ENCODE data around the gene ZBTB5. TPM values are rescaled to one million over a fixed set of nuclear protein-coding genes. Genes with fewer than 3 reads are reported as not detected.
"Not testable (repeated sequence)": the region's sequence is repeated elsewhere in the genome, so short reads cannot be mapped to it uniquely, and the experiment has no call there.

The ZBTB5 gene
- total and polyA plus RNA-seq, 9 donors: 7.4 to 13.7 (median 11.8) TPM

GRCh38 chr9:37429441-37430285 is 35.6 kb downstream of the ZBTB5 start:
- Histone ChIP-seq H3K4me3 (no peak overlapping the region), H3K27ac (no peak overlapping the region), H3K9me3 (no peaks in the 10 kb centered on the region), H3K4me1 (ENCODE audit: insufficient read depth) (peaks cover 11% of the 10 kb centered on the region), H3K27me3 (no peaks in the 10 kb centered on the region), H3K36me3 (no peaks in the 10 kb centered on the region)
- TF ChIP-seq EP300 (IDR thresholded peaks at IDR 0.05) (no peak), POLR2A (IDR thresholded peaks at IDR 0.05) (no peak)
- TF ChIP-seq, protein P1, sequence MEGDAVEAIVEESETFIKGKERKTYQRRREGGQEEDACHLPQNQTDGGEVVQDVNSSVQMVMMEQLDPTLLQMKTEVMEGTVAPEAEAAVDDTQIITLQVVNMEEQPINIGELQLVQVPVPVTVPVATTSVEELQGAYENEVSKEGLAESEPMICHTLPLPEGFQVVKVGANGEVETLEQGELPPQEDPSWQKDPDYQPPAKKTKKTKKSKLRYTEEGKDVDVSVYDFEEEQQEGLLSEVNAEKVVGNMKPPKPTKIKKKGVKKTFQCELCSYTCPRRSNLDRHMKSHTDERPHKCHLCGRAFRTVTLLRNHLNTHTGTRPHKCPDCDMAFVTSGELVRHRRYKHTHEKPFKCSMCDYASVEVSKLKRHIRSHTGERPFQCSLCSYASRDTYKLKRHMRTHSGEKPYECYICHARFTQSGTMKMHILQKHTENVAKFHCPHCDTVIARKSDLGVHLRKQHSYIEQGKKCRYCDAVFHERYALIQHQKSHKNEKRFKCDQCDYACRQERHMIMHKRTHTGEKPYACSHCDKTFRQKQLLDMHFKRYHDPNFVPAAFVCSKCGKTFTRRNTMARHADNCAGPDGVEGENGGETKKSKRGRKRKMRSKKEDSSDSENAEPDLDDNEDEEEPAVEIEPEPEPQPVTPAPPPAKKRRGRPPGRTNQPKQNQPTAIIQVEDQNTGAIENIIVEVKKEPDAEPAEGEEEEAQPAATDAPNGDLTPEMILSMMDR (IDR thresholded peaks at IDR 0.05): no peak
- DNase-seq: no peak
- intact Hi-C loops (cut with DNase I): loop anchor here in 1 of 4 donors (5.0 kb wide), 1 partner anchor 33 kb away; no protein-coding TSS in a partner anchor
- WGBS, 3 donors: 85 to 91% (median 87%) methylated on average over 16 to 17 of the region's 17 CpGs

DNA sequence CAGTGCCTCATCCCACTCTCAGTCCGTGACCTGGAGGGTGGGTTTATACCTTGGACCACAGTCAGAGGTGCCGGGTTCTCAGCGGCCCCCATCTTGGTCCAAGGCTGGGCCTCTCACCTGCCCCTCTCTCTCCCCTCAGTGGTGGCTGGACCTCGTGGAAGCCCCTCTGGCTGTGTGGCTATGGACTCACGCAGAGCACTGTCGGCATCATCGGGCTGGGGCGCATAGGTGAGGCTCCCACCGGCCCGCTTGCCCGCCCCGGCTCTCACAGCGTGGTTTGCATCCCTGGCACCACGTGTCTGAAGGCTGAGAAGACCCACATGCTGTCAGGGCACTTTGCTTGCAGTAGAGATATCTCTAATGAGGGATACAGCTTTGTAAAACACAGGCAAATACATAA is 36.9 kb downstream of the ZBTB5 start:
- Histone ChIP-seq H3K36me3 (no peaks in the 10 kb centered on the region), H3K4me1 (ENCODE audit: insufficient read depth) (peaks cover 22% of the 10 kb centered on the region), H3K9me3 (no peaks in the 10 kb centered on the region), H3K4me3 (no peak overlapping the region), H3K27ac (no peak overlapping the region), H3K27me3 (no peaks in the 10 kb centered on the region)
- 84 to 93% (median 87%) methylated on average over 14 of the region's 14 CpGs for WGBS, 3 donors
- intact Hi-C loops (cut with DNase I): loop anchor here in 1 of 4 donors (5.0 kb wide), 1 partner anchor 34 kb away; no protein-coding TSS in a partner anchor
- TF ChIP-seq POLR2A (IDR thresholded peaks at IDR 0.05) (no peak), EP300 (IDR thresholded peaks at IDR 0.05) (no peak)
- TF ChIP-seq, protein P1 (IDR thresholded peaks at IDR 0.05): no peak
- no peak for DNase-seq

DNA sequence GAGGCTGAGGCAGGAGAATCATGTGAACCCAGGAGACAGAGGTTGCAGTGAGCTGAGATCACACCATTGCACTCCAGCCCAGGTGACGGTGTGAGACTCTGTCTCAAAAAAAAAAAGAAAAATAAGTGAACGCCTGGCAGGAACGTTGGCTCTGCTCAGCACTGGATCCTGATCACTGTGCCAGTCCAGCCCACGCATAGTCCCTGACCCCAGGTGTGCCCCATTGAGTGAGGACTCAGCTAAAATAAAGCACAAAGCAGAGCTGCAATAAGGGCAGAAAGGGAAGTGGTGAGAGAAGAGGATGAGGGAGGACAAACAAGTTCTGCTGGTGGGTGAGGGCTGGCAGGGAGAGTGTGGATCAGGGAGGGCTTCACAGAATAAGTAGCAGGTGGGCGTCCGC is 38.4 kb downstream of the ZBTB5 start:
- H3K27ac ChIP-seq: no peak overlapping the region
- H3K36me3 ChIP-seq: no peaks in the 10 kb centered on the region
- DNase-seq: no peak
- H3K9me3 ChIP-seq: no peaks in the 10 kb centered on the region
- H3K4me1 ChIP-seq (ENCODE audit: insufficient read depth): peaks cover 24% of the 10 kb centered on the region
- no peak overlapping the region for H3K4me3 ChIP-seq
- intact Hi-C loops (cut with DNase I): loop anchor here in 1 of 4 donors (5.0 kb wide), 1 partner anchor 35 kb away; no protein-coding TSS in a partner anchor
- H3K27me3 ChIP-seq: no peaks in the 10 kb centered on the region
- TF ChIP-seq EP300 (IDR thresholded peaks at IDR 0.05) (no peak), POLR2A (IDR thresholded peaks at IDR 0.05) (no peak)
- WGBS, 3 donors: 83 to 88% (median 83%) methylated on average over 6 of the region's 6 CpGs

DNA sequence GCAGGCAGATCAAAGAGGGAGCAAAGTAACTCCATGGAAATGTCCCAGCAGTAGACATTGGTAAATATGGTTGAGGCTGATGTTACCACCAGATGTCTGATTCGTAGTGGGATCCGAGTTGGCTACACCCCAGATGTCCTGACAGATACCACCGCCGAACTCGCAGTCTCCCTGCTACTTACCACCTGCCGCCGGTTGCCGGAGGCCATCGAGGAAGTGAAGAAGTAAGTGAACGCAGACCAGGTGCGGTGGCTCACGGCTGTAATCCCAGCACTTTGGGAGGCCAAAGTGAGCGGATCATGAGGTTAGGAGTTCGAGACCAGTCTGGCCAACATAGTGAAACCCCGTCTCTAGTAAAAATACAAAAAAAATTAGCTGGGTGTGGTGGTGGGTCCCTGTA is 38.8 kb downstream of the ZBTB5 start:
- H3K27ac ChIP-seq, H3K36me3 ChIP-seq: not testable (repeated sequence)
- intact Hi-C loops (cut with DNase I): loop anchor here in 1 of 4 donors (5.0 kb wide), 1 partner anchor 36 kb away; no protein-coding TSS in a partner anchor

DNA sequence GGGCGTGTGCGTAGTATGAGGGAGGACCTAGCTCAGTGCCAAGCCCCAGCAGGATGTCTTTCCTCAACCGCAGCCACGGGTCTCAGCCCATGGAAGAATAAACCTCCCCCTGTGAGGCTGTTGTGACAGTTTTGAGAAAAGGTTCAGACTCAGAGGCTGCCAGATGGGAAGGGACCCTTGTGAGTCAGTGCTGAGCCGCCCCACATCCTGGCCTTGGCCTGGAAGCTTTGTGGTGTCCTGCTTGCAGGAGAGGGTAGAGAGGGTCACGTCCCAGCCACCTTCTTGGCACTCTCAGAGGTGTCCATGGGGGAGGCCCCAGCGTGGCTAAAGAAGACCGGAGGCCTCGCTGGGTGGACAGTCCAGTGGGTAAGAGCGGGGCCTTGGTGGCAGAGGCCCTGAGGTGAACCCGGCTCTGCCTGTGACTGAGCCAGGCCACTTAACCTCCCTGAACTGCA is 39.9 kb downstream of the ZBTB5 start:
- WGBS, 3 donors: 30 to 46% (median 30%) methylated on average over 10 to 11 of the region's 11 CpGs
- DNase-seq: peak in 4 of 5 donors; percentile 33 to 65 (median 55)
- Histone ChIP-seq H3K4me3 (no peak overlapping the region), H3K36me3 (no peaks in the 10 kb centered on the region), H3K9me3 (no peaks in the 10 kb centered on the region), H3K4me1 (ENCODE audit: insufficient read depth) (peaks cover 24% of the 10 kb centered on the region), H3K27ac (peak overlapping the region in 1 of 2 donors; percentile 0), H3K27me3 (no peaks in the 10 kb centered on the region)
- TF ChIP-seq, protein P1 (IDR thresholded peaks at IDR 0.05): no peak
- no peak for TF ChIP-seq EP300 (IDR thresholded peaks at IDR 0.05)
- no peak for TF ChIP-seq POLR2A (IDR thresholded peaks at IDR 0.05)
- intact Hi-C loops (cut with DNase I): loop anchor here in 1 of 4 donors (5.0 kb wide), 1 partner anchor 37 kb away; no protein-coding TSS in a partner anchor

More for the DNA sequence above, 38.8 kb downstream of the ZBTB5 start:
- 86 to 94% (median 90%) methylated on average over 15 of the region's 15 CpGs for WGBS, 3 donors
- not testable (repeated sequence) for H3K9me3 ChIP-seq, H3K4me3 ChIP-seq, DNase-seq, H3K27me3 ChIP-seq
- H3K4me1 ChIP-seq (ENCODE audit: insufficient read depth): peaks cover 24% of the 10 kb centered on the region

All from ovary (tissue), 9 donors.